CD4-positive, alpha-beta T cell treated with Interleukin-2 at 100 ng/mL for 4 hours (primary cell): ENCODE data around the gene FBXW4.

Experiments
- DNase-seq: peaks from one replicate; pipeline ENCODE4 v3.0.0-alpha.2; 2020; ENCODE audit warnings: low spot score

FBXW4 gene

GRCh38 chr10:101566333-101567164 is 128.4 kb downstream of the FBXW4 start:
- DNase-seq: no peak

GRCh38 chr10:101565936-101566332 is 129.0 kb downstream of the FBXW4 start:
- no peak for DNase-seq

- no peak for DNase-seq
Observed at GRCh38 chr10:101565370-101565900, 129.5 kb downstream of the FBXW4 start.

DNA sequence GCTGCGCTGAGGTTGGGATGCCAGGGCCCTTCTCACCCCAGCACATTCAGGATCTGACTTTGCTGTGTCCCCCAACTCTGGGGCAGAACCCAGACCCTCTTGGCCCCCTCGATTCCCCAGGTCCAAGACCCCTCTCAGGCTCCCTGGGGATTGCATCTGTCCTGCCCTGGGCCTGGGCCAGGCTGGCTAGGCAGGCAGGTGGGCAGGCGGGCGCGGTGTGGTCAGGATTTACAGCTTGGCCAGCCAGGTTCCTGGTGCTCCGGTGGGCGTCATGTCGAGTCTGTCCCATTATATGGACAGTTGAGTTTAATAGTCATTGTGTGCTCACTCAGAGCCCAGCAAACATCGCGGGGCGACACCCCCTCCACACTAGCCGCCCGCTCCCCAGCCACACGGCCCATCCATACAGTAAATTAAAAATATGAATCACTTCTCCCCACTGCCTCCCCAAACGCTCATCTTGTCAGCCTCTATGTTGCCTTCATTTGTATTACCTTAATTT is 130.4 kb downstream of the FBXW4 start:
- DNase-seq: no peak

GRCh38 chr10:101563497-101564040 is 131.4 kb downstream of the FBXW4 start:
- DNase-seq: no peak

DNA sequence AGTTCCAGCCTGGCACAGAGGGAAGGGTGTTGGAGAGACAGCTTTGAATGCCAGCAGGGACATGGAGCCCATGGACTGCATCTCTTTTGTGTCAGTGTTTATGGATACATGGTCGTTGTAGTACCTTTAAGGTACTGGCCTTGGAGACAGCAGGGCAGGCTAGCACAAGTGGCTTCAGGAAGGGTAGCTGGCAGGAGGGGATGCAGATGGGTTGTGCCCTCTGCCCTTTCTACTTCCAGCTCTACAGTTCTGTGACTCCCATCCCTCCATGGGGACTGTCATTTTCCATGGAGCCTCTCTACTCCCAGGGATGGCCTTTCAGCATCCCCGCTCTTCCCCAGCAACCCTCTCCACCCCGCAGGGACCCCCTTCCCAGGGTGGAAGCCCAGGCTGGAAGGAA is 132.0 kb downstream of the FBXW4 start:
- no peak for DNase-seq

GRCh38 chr10:101562231-101562630 is 132.7 kb downstream of the FBXW4 start:
- no peak for DNase-seq

GRCh38 chr10:101561068-101561915 is 133.7 kb downstream of the FBXW4 start:
- DNase-seq: no peak
